Measurements from ENCODE around the gene GAS7.
"Not testable (repeated sequence)": the region's sequence is repeated elsewhere in the genome, so short reads cannot be mapped to it uniquely, and the experiment has no call there.

The GAS7 gene

GRCh38 chr17:9932491-9932890, 265.9 kb downstream of the GAS7 start:
- no peak for ATAC-seq

GRCh38 chr17:9931144-9931741, 267.2 kb downstream of the GAS7 start:
- ATAC-seq: no peak

- ATAC-seq: no peak
Measured at GRCh38 chr17:9929871-9930270, 268.5 kb downstream of the GAS7 start.

- no peak for ATAC-seq
Measured at GRCh38 chr17:9928601-9929333, 269.6 kb downstream of the GAS7 start.

GRCh38 chr17:9926150-9926804, 272.1 kb downstream of the GAS7 start:
- no peak for ATAC-seq

- ATAC-seq: no peak
Measured at GRCh38 chr17:9925457-9925856, 272.9 kb downstream of the GAS7 start.

GRCh38 chr17:9924735-9925191, 273.6 kb downstream of the GAS7 start:
- peak in 1 of 2 donors; percentile 41 for ATAC-seq

- ATAC-seq: no peak
Measured at GRCh38 chr17:9922012-9922848, 276.2 kb downstream of the GAS7 start.

- ATAC-seq: not testable (repeated sequence)
Measured at GRCh38 chr17:9921216-9921615, 277.2 kb downstream of the GAS7 start.

- ATAC-seq: no peak
Measured at GRCh38 chr17:9918804-9919352, 279.5 kb downstream of the GAS7 start.

- ATAC-seq: no peak
Measured at GRCh38 chr17:9918352-9918751, 280.1 kb downstream of the GAS7 start.

GRCh38 chr17:9917801-9918200, 280.6 kb downstream of the GAS7 start:
- no peak for ATAC-seq

- no peak for ATAC-seq
Measured at GRCh38 chr17:9917131-9917530, 281.3 kb downstream of the GAS7 start.

GRCh38 chr17:9916108-9916507, 282.3 kb downstream of the GAS7 start:
- no peak for ATAC-seq

- ATAC-seq: no peak
Measured at GRCh38 chr17:9913476-9913875, 284.9 kb downstream of the GAS7 start.

- ATAC-seq: no peak
Measured at GRCh38 chr17:9912121-9913099, 286.0 kb downstream of the GAS7 start.

- no peak for ATAC-seq
Measured at GRCh38 chr17:9911089-9911488, 287.3 kb downstream of the GAS7 start.

- ATAC-seq: no peak
Measured at GRCh38 chr17:9908649-9909042, 289.8 kb downstream of the GAS7 start.

- no peak for ATAC-seq
Measured at GRCh38 chr17:9907883-9908648, 290.3 kb downstream of the GAS7 start.

GRCh38 chr17:9907131-9907530, 291.3 kb downstream of the GAS7 start:
- no peak for ATAC-seq

GRCh38 chr17:9906616-9907015, 291.8 kb downstream of the GAS7 start:
- no peak for ATAC-seq

Measured in activated CD4-positive, CD25-positive, alpha-beta regulatory T cell treated with anti-CD3 and anti-CD28 coated beads, Interleukin-2, amount 50 U/mL, for 24 hours (primary cell).